Stimulated activated CD8-positive, alpha-beta memory T cell treated with anti-CD3 and anti-CD28 coated beads, Interleukin-7, amount 100 ng/mL, for 4 hours (primary cell): ENCODE data around the gene CDH23.

Source experiments
- DNase-seq, 2 donors: peaks; one replicate each; pipeline ENCODE4 v3.0.0-alpha.2; 2020; ENCODE audit warnings: low read depth in 2 of 2

CDH23 gene

GRCh38 chr10:71638822-71639719 is 242.4 kb downstream of the CDH23 start:
- DNase-seq, result no peak

- no peak for DNase-seq
Observed at GRCh38 chr10:71640607-71641006, 243.9 kb downstream of the CDH23 start.

- DNase-seq, result no peak
Observed at GRCh38 chr10:71641449-71641848, 244.7 kb downstream of the CDH23 start.

GRCh38 chr10:71641986-71642385 is 245.3 kb downstream of the CDH23 start:
- no peak for DNase-seq

- DNase-seq, result no peak
Observed at GRCh38 chr10:71643904-71644303, 247.2 kb downstream of the CDH23 start.

- no peak for DNase-seq
Observed at GRCh38 chr10:71644307-71645180, 247.8 kb downstream of the CDH23 start.

- DNase-seq, result no peak
Observed at GRCh38 chr10:71645185-71645584, 248.5 kb downstream of the CDH23 start.

GRCh38 chr10:71646037-71646436 is 249.3 kb downstream of the CDH23 start:
- DNase-seq, result no peak

- DNase-seq, result no peak
Observed at GRCh38 chr10:71646592-71647292, 250.0 kb downstream of the CDH23 start.

GRCh38 chr10:71647526-71648253 is 251.0 kb downstream of the CDH23 start:
- no peak for DNase-seq

GRCh38 chr10:71648254-71648932 is 251.7 kb downstream of the CDH23 start:
- no peak for DNase-seq

- no peak for DNase-seq
Observed at GRCh38 chr10:71648933-71649320, 252.2 kb downstream of the CDH23 start.

- no peak for DNase-seq
Observed at GRCh38 chr10:71649631-71650030, 252.9 kb downstream of the CDH23 start.

GRCh38 chr10:71650397-71650796 is 253.7 kb downstream of the CDH23 start:
- no peak for DNase-seq

GRCh38 chr10:71651428-71651827 is 254.7 kb downstream of the CDH23 start:
- DNase-seq, result no peak

GRCh38 chr10:71651928-71652327 is 255.2 kb downstream of the CDH23 start:
- DNase-seq, result no peak

GRCh38 chr10:71653044-71653443 is 256.3 kb downstream of the CDH23 start:
- no peak for DNase-seq

GRCh38 chr10:71656220-71656619 is 259.5 kb downstream of the CDH23 start:
- DNase-seq, result no peak

- DNase-seq, result no peak
Observed at GRCh38 chr10:71657604-71658466, 261.1 kb downstream of the CDH23 start.

GRCh38 chr10:71658467-71658745 is 261.7 kb downstream of the CDH23 start:
- no peak for DNase-seq
